ENCODE results near the gene SDHAF4.

- TF ChIP-seq EZH2phosphoT487 (IDR thresholded peaks at IDR 0.05; ENCODE audit: insufficient read depth, low read depth) (no peak), EZH2 (IDR thresholded peaks at IDR 0.05; ENCODE audit: insufficient read depth, poor library complexity, severe bottlenecking) (no peak)
Measured at GRCh38 chr6:70549327-70549726, 17.4 kb upstream of the SDHAF4 start.
